GM19043 (cell line): Measurements from ENCODE around the gene KCTD16.

Experiments
- ATAC-seq: cut with Tn5 transposase; IDR thresholded peaks from one replicate; pipeline ENCODE4 v1.9.1; 2021; ENCODE audit warnings: low read depth; ENCODE audit not compliant: unreplicated experiment

KCTD16 gene

DNA sequence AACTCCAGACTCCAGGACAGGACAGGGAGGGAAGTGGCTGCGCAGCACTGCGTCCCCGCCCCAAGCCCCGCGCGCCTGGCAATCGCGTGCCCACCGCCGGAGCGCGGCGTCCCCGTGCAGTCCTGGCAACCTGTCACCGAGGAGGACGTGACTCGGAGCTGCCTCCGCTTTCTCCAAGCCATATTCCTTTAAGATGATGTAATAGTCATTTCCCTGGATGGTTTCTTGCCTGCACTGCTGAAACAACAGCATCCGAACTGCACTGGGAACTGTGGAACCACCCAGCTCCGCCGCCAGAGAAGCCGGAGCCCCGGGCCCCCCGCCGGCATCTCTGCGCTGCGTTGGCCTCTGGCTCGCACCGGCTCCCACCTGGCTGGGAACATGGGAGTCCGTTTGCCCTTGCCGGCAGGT lies 34.5 kb downstream of the KCTD16 start:
- ATAC-seq, result no peak

- ATAC-seq, result no peak
Measured at GRCh38 chr5:144206141-144206540, 35.5 kb downstream of the KCTD16 start.

DNA sequence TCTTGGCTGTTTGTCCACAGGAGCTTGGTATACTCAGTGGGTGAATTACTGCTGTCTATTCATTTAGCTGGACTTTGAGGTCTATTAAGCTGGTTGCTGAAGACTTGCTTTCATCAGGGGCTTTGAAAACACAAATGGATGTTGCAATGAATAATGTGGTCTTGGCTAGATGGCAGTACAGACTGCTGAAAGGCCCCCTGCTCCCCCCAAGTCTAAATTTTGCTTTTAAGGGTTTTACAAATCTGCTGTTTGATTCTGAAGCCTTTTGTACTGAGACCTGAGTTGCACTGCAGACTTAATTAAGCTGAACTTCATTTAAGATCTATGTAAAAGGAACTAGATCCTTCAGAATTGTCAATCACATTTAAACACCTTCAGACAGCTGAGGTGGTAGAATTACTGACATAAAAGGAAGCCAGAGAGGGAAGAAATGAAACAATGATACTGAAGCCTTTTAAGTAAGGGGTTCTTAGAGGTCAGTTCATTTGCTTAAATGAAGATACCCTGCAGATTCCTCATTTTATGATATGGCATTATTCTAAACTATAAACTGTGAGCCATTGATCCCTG lies 37.3 kb downstream of the KCTD16 start:
- no peak for ATAC-seq

DNA sequence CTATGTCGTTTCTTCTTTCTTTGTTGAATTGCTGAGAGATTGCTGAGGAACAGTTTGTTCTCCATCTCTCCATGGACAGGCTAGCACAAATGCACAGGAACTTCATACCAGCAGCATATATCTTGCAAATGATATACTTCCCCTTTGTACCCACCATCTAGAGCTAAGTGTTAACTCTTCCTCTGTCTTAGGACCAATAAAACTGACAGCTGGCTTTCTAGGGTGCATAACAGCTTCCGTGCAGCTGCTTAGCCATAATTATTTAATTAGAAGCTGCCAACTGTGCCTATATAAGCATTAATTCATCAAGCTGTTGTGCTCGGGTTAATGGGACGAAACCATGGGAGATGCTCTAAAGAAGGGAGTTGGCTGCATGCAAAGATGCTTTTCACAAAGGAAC lies 38.7 kb downstream of the KCTD16 start:
- no peak for ATAC-seq

DNA sequence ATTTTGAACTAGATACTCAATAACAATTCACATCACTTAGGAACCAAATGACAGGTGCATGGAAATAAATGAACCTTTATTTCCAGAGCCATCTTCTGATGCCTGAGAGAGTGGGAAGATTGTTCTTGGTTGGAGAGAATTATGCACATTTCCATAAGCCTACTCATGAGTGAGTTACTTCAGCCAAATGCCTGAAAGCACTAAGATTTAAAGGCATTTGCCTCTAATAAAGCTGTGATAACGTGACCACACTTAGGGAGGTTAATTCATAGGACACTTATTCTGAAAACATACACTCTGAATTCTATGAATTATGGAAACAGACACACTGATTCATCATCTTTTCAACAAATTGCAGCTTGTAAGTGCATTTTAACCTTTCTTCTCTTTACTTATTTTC lies 40.0 kb downstream of the KCTD16 start:
- ATAC-seq, result no peak

GRCh38 chr5:144219869-144220268 lies 49.2 kb downstream of the KCTD16 start:
- ATAC-seq, result no peak

DNA sequence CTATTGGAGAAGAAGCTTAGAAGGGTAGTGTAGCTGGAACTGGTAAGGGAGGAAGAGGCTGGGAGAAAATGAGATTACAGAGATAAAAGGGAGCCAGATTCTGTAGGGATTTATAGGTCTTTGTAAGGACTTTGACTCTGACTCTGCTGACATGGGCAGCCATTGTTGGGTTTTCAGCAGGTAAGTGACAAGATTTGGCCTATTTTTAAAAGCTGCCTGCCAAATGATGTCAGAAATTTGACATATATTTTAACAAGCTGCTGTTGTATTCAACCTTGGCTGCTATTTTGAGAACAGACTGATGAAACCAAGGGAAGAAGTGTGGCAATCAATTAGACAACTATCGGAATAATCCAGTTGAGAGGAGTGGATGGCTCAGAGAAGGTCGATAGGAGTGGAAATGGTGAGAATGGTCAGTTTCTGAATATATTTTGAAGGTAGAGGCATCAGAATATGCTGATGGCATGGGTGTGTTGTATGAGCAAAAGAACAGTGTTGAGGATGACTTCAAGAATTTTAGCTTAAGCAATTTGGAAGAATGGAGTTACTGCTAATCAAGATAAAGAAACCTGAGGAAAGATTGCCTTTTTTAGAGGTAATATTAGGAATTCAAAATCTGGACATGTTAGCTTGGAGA lies 56.8 kb downstream of the KCTD16 start:
- no peak for ATAC-seq

DNA sequence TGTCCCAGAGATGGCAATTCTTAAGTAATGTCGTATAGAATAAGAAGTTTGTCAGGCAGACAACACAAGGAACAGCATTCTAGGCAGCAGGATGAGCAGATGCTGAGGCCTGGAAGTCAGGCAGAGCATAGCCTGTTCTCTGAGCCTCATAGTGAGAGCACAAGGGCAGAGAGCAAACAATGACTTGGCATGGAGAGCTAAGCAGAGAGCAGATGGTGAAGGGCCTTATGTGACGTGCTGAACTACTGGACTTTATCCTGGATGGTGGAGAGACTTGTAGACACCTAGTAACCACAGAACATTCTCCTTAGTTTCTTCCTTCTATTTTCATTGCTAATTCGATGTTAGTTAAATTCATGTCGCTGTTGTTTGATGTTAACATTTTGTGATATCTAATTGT lies 60.1 kb downstream of the KCTD16 start:
- ATAC-seq, result no peak

- ATAC-seq, result no peak
Measured at GRCh38 chr5:144232285-144232684, 61.6 kb downstream of the KCTD16 start.

GRCh38 chr5:144236499-144236898 lies 65.8 kb downstream of the KCTD16 start:
- no peak for ATAC-seq

DNA sequence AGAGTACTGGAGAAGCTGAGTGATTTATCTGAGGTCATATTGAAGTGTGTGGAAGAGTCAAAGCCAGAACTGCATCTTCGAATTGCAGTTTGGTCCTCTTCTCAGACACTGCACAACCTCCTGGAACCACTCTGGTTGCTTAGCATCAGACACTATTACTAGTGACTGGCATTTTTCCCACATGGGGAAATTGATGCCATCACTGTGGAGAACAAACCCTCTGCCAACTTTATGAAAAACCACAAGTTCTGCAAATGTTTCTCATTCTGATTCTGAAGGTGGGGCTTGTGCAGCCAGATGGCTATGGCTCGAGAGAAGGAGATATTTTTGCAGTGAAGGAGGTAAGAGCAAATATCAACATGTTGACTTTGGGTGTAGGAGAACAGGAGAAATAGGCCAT lies 67.2 kb downstream of the KCTD16 start:
- ATAC-seq, result no peak

GRCh38 chr5:144247131-144247530 lies 76.5 kb downstream of the KCTD16 start:
- ATAC-seq, result no peak

DNA sequence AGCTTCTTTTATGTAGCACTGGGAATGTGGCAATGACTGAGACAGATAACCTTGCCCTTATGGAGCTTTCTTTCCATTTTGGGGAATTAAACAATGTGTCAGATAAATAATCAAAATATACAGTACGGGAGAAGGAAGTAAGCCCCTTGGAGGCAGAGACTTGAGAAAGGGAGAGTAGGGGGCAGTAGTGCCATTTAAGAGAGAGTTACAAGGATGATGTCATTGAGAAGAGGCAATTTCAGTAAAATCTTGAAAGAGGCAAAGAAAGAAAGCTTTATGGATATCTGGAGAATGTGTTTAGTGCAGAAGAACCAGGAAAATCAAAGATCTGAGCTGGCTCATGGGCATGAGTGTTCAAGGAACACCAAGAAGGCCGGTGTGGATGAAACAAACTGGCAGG lies 77.3 kb downstream of the KCTD16 start:
- ATAC-seq, result no peak

DNA sequence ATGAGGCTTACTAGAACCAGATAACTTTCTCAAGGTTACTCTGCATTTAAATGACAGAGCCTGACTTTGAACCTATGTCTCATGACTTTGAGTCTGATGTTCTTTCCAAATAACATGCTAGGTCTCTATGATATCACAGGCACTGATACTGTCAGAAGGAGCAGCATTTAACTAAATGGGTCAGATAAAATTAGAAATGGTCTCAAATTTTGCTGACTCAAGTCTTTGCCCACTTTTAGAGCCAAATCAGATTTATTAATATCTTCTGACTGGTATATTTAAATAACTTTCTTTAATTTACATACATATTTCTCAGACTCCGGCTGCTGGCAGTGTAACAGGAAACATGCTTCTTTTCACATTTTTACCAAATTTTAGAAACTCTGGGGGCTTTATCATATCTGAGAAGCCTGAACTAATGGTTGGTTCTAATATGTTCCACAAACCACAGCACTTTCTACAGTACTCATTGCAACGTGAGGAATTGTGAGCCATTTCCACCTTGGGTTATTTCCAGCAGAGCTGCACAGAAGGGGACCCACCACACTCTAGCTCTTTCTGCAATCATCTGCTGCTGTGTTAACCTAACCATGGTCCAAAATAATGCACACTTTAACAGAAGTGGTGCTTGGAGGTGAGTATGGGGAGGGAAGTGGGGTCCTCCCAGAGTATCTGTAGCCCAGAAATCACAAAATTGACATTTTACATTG lies 79.2 kb downstream of the KCTD16 start:
- ATAC-seq, result no peak

DNA sequence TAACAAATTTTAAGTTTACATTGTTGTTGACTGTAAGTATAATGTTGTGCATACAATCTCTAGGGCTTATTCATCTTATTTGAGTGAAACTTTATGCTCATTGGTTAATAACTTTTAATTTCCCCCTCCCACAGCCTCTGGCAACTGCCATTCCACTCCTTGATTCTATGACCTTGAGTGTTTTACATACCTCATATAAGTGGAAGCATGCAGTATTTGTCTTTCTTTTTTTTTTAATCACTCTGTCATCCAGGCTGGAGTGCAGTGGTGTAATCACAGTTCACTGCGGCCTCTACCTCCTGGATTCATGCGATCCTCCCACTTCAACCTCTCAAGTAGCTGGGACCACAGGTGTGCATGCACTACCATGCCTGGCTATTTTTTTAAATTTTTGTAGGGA lies 83.9 kb downstream of the KCTD16 start:
- no peak for ATAC-seq

GRCh38 chr5:144260121-144260520 lies 89.4 kb downstream of the KCTD16 start:
- no peak for ATAC-seq

DNA sequence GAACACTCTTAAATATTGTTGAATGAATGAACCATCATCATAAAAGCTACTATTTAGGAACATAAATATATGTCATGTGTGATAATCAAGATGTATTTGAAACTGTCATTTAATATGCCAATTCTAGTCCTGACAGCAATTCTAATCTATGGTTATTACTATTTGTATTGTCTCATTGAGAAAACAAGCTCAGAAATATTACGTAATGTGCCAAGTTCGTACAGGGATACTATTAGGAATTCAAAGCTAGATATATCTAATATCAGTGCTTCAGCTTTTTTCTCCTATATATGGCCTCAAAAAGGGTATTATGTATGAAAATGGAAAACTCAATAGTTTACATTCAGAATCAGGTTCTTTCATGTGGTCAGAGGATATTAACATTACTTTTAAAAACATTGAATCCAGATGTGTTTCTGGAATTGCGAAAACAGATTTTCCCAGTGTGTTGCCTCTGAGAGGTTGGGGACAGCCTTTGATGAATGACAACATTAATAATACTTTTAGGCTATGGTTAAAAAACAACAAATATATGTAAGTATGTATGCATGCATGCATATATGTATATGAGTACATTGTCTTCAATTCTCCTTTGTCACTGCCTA lies 95.1 kb downstream of the KCTD16 start:
- ATAC-seq, result no peak

GRCh38 chr5:144267961-144268513 lies 97.4 kb downstream of the KCTD16 start:
- ATAC-seq, result no peak

- peak; percentile 49 for ATAC-seq
Measured at GRCh38 chr5:144273232-144274027, 102.8 kb downstream of the KCTD16 start.

DNA sequence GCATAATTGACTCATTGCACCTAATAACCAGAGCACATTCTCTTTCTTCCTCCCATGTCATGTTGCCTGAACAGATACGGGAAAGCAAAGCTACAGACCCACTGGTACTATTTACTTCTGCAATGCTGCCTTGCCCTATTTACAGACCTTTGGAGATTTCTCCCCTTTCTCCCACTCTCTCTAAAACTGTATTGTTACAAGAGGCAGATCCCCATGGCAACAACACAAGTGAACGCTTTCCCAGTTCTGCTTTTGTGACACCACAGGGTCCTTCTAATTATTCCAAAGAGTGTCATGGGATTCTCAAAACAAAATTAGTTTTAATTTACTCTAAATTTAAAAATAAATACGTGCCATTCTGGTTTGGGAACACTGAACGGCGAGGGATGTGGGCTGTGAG lies 104.7 kb downstream of the KCTD16 start:
- ATAC-seq, result no peak
